Neural cell (in vitro differentiated cells): ENCODE data around the gene ARSI.

Source experiments
- CTCF ChIP-seq: fragments of 450-650 bp; IDR thresholded peaks from 2 replicates; pipeline ENCODE4 v1.5.1; 2014; ENCODE audit warnings: antibody characterized with exemption, mild to moderate bottlenecking, moderate library complexity; ENCODE audit not compliant: poor library complexity, severe bottlenecking
- EP300 ChIP-seq: fragments of 450-650 bp; conservative IDR thresholded peaks from 2 replicates; pipeline ENCODE4 v1.6.1; 2014; ENCODE audit warnings: antibody characterized with exemption, mild to moderate bottlenecking, moderate library complexity; ENCODE audit not compliant: poor library complexity, severe bottlenecking
- EZH2 ChIP-seq: fragments of 200-600, 300-800 bp; shearing (Covaris generic), sonication (generic); IDR thresholded peaks from 2 replicates; pipeline ENCODE4 v1.6.1; 2014; ENCODE audit warnings: antibody characterized with exemption, low read length, borderline replicate concordance, mild to moderate bottlenecking; ENCODE audit not compliant: insufficient read depth, poor library complexity, severe bottlenecking
- MXI1 ChIP-seq: fragments of 450-650 bp; conservative IDR thresholded peaks from 2 replicates; pipeline ENCODE4 v1.6.1; 2014; ENCODE audit warnings: antibody characterized with exemption, mild to moderate bottlenecking; ENCODE audit not compliant: poor library complexity, severe bottlenecking
- RAD21 ChIP-seq: fragments of 450-650 bp; conservative IDR thresholded peaks from 2 replicates; pipeline ENCODE4 v1.6.1; 2014; ENCODE audit warnings: antibody characterized with exemption, mild to moderate bottlenecking, moderate library complexity
- REST ChIP-seq: IDR thresholded peaks from 2 replicates; pipeline ENCODE4 v1.6.1; 2012; ENCODE audit warnings: borderline replicate concordance
- SMC3 ChIP-seq: fragments of 450-650 bp; conservative IDR thresholded peaks from 2 replicates; pipeline ENCODE4 v1.6.1; 2014; ENCODE audit warnings: antibody characterized with exemption, mild to moderate bottlenecking, moderate library complexity; ENCODE audit not compliant: poor library complexity
- TAF1 ChIP-seq: IDR thresholded peaks from 2 replicates; pipeline ENCODE4 v1.6.1; 2012; ENCODE audit warnings: low read depth

GRCh38 chr5:150304481-150305081 is 1.9 kb upstream of the ARSI start:
- TF ChIP-seq CTCF (no peak), TAF1 (no peak), SMC3 (no peak), EZH2 (no peak), RAD21 (no peak), MXI1 (no peak), EP300 (no peak), REST (no peak)
